HCT116 (cell line): ENCODE results near the gene SF1. TPM values are rescaled to one million over a fixed set of nuclear protein-coding genes. Genes with fewer than 3 reads are reported as not detected.

Experiments
- ATAC-seq: fragments of 200-7000 bp; cut with Tn5 transposase; 2 replicates; pipeline ENCODE4 v1.9.1; 2020; ENCODE audit warnings: mild to moderate bottlenecking, moderate library complexity
- BruUV-seq: library from RNA; stranded (reverse); fragments of 400-500 nt; replicated peaks from 2 replicates; lab custom pipeline; 2021; lab: Mats Ljungman, UMichigan
- CTCF ChIA-PET: fragments of 300-600 bp; sonication (Branson Sonifier 250); formaldehyde crosslinking; loops from one replicate; lab custom pipeline; 2021; ENCODE audit warnings: antibody characterized with exemption; lab: Charles Lee
- POLR2A ChIA-PET: fragments of 300-600, 350-600 bp; sonication (Branson Sonifier 250); formaldehyde crosslinking; loops from one replicate; lab custom pipeline; 2021; ENCODE audit warnings: antibody characterized with exemption; lab: Charles Lee
- RAD21 ChIA-PET, 2 experiments: fragments of 300-600 bp; sonication (Branson Sonifier 250); formaldehyde crosslinking; loops; one replicate each; lab custom pipeline; 2023; ENCODE audit warnings: low total read pairs in 2 of 2; ENCODE audit not compliant: uncharacterized antibody in 2 of 2, unreplicated experiment in 2 of 2, low non-redundant PET in 1 of 2; lab: Charles Lee
- DNase-seq: peaks from one replicate; pipeline ENCODE4 v3.0.0-alpha.2; 2010; ENCODE audit warnings: low read depth, low spot score
- H2AFZ ChIP-seq: fragments of 200-600 bp; shearing (Covaris generic), sonication (generic); 2 replicates; pipeline ENCODE4 v1.6.1; 2017; ENCODE audit warnings: low read depth, mixed run types, mixed read lengths, antibody characterized with exemption, low read length; ENCODE audit not compliant: poor library complexity, severe bottlenecking
- H3K27ac ChIP-seq: 2 replicates; pipeline ENCODE4 v1.5.1; 2012; ENCODE audit warnings: low read depth, low read length
- H3K27me3 ChIP-seq: fragments of 200-600 bp; sonication (generic); 2 replicates; pipeline ENCODE4 v1.6.1; 2016; ENCODE audit warnings: mixed run types, low read length, mixed read lengths; ENCODE audit not compliant: insufficient read depth
- H3K36me3 ChIP-seq, 2 experiments: fragments of 200-500 bp in 1 of 2; fragments of 200-600 bp in 1 of 2; sonication (Bioruptor generic) in 1 of 2; sonication (generic) in 1 of 2; 2 replicates each; pipeline versions ENCODE4 v1.5.1 to v1.6.1; 2014 to 2016; ENCODE audit warnings: low read length in 2 of 2, inconsistent platforms in 1 of 2, mixed read lengths in 1 of 2, mixed run types in 1 of 2; ENCODE audit not compliant: insufficient read depth in 2 of 2, control insufficient read depth in 1 of 2
- H3K4me1 ChIP-seq, 2 experiments: fragments of 200-600 bp in 1 of 2; sonication (generic) in 1 of 2; 2 replicates each; pipeline versions ENCODE4 v1.5.1 to v1.6.1; 2012 to 2017; ENCODE audit warnings: low read length in 2 of 2, inconsistent platforms in 1 of 2, mild to moderate bottlenecking in 1 of 2, mixed read lengths in 1 of 2, mixed run types in 1 of 2, moderate library complexity in 1 of 2; ENCODE audit not compliant: insufficient read depth in 2 of 2, control insufficient read depth in 1 of 2
- H3K4me2 ChIP-seq: fragments of 200-600 bp; sonication (generic); 2 replicates; pipeline ENCODE4 v1.6.1; 2017; ENCODE audit warnings: mixed run types, low read length, mixed read lengths
- H3K4me3 ChIP-seq, 2 experiments: fragments of 200-600 bp in 1 of 2; sonication (generic) in 1 of 2; replicated peaks in 1 of 2; 2 replicates each; pipeline ENCODE4 v1.5.1; 2011 to 2016; ENCODE audit warnings: low read length in 2 of 2, control low read depth in 1 of 2, low read depth in 1 of 2, mild to moderate bottlenecking in 1 of 2, mixed read lengths in 1 of 2, mixed run types in 1 of 2
- H3K79me2 ChIP-seq: fragments of 200-600 bp; sonication (generic); 2 replicates; pipeline ENCODE4 v1.6.1; 2017; ENCODE audit warnings: mild to moderate bottlenecking, mixed run types, low read length, moderate library complexity, mixed read lengths; ENCODE audit not compliant: insufficient read depth
- H3K9ac ChIP-seq: fragments of 200-600 bp; sonication (generic); 2 replicates; pipeline ENCODE4 v1.6.1; 2016; ENCODE audit warnings: low read length, mixed read lengths
- H3K9me2 ChIP-seq: fragments of 200-600 bp; sonication (generic), shearing (Covaris generic); 2 replicates; pipeline ENCODE4 v1.6.1; 2017; ENCODE audit warnings: mixed run types, mild to moderate bottlenecking, moderate library complexity; ENCODE audit not compliant: insufficient read depth
- H3K9me3 ChIP-seq, 2 experiments: fragments of 200-500 bp in 1 of 2; fragments of 200-600 bp in 1 of 2; sonication (Bioruptor generic) in 1 of 2; sonication (generic) in 1 of 2; 2 replicates each; pipeline ENCODE4 v1.6.1; 2014 to 2017; ENCODE audit warnings: low read length in 2 of 2, mixed read lengths in 2 of 2, inconsistent platforms in 1 of 2, low read depth in 1 of 2, mild to moderate bottlenecking in 1 of 2, mixed run types in 1 of 2, moderate library complexity in 1 of 2; ENCODE audit not compliant: control insufficient read depth in 1 of 2, insufficient read depth in 1 of 2
- H4K20me1 ChIP-seq: fragments of 200-600 bp; sonication (generic), shearing (Covaris generic); 2 replicates; pipeline ENCODE4 v1.6.1; 2017; ENCODE audit warnings: mixed run types, mild to moderate bottlenecking, moderate library complexity; ENCODE audit not compliant: insufficient read depth
- CTCF ChIP-seq, 3 experiments: fragments of 200-600 bp in 1 of 3; sonication (generic) in 1 of 3; IDR thresholded peaks in 2 of 3; conservative IDR thresholded peaks in 1 of 3; 2 replicates each; pipeline ENCODE4 v1.5.1; 2012 to 2017; ENCODE audit warnings: low read depth in 2 of 3, low read length in 2 of 3, antibody characterized with exemption in 1 of 3, borderline replicate concordance in 1 of 3, control low read depth in 1 of 3, mild to moderate bottlenecking in 1 of 3, mixed read lengths in 1 of 3, mixed run types in 1 of 3, moderate library complexity in 1 of 3; ENCODE audit not compliant: insufficient read depth in 1 of 3
- JUND ChIP-seq: IDR thresholded peaks from 2 replicates; pipeline ENCODE4 v1.6.1; 2012
- YY1 ChIP-seq: IDR thresholded peaks from 2 replicates; pipeline ENCODE4 v1.6.1; 2011; ENCODE audit warnings: low read length, low read depth, moderate library complexity, mild to moderate bottlenecking; ENCODE audit not compliant: insufficient replicate concordance; ENCODE audit errors: extremely low read depth
- intact Hi-C: fragments of 100-400 bp; cut with micrococcal nuclease; formaldehyde crosslinking; loops from 2 replicates; pipeline ENCODE4 v1.10.0; 2022
- total RNA-seq: library from RNA; stranded (reverse); gene quantifications from one replicate; pipeline ENCODE4 v1.2.1, GENCODE V29; 2021; ENCODE audit not compliant: unreplicated experiment
- TF ChIP-seq, protein P1 (sequence below): IDR thresholded peaks from 2 replicates; pipeline ENCODE4 v1.6.1; 2012; ENCODE audit warnings: low read depth

SF1 gene
- total RNA-seq, 1 experiment from 2014 or later: 403 TPM

- DNase-seq (no peak), ATAC-seq (no peak)
- intact Hi-C loops: no loop called here
- BruUV-seq: no TSS peak
- TF ChIP-seq YY1 (no peak), CTCF (IDR thresholded peaks at IDR 0.05 in 2 of 3, conservative IDR thresholded peaks at IDR 0.05 in 1 of 3; ENCODE audit: borderline replicate concordance in 1 of 3, insufficient read depth in 1 of 3, low read depth in 2 of 3, low read length in 2 of 3) (no peak), JUND (no peak)
- TF ChIP-seq, protein P1, sequence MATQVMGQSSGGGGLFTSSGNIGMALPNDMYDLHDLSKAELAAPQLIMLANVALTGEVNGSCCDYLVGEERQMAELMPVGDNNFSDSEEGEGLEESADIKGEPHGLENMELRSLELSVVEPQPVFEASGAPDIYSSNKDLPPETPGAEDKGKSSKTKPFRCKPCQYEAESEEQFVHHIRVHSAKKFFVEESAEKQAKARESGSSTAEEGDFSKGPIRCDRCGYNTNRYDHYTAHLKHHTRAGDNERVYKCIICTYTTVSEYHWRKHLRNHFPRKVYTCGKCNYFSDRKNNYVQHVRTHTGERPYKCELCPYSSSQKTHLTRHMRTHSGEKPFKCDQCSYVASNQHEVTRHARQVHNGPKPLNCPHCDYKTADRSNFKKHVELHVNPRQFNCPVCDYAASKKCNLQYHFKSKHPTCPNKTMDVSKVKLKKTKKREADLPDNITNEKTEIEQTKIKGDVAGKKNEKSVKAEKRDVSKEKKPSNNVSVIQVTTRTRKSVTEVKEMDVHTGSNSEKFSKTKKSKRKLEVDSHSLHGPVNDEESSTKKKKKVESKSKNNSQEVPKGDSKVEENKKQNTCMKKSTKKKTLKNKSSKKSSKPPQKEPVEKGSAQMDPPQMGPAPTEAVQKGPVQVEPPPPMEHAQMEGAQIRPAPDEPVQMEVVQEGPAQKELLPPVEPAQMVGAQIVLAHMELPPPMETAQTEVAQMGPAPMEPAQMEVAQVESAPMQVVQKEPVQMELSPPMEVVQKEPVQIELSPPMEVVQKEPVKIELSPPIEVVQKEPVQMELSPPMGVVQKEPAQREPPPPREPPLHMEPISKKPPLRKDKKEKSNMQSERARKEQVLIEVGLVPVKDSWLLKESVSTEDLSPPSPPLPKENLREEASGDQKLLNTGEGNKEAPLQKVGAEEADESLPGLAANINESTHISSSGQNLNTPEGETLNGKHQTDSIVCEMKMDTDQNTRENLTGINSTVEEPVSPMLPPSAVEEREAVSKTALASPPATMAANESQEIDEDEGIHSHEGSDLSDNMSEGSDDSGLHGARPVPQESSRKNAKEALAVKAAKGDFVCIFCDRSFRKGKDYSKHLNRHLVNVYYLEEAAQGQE: no peak
- Histone ChIP-seq H4K20me1 (no peaks in the 10 kb centered on the region), H3K27me3 (no peaks in the 10 kb centered on the region), H3K9ac (no peak overlapping the region), H3K36me3 (no peaks in the 10 kb centered on the region; a peak in 1 of 4 replicates), H3K79me2 (no peaks in the 10 kb centered on the region; the same call in 1 of the 2 replicates), H3K9me3 (no peaks in the 10 kb centered on the region), H3K27ac (peak overlapping the region; percentile 92; the same call in 1 of the 2 replicates), H3K4me2 (no peak overlapping the region), H2AFZ (no peak overlapping the region), H3K4me1 (peaks cover 28 to 53% of the 10 kb centered on the region in 2 experiments), H3K9me2 (no peaks in the 10 kb centered on the region), H3K4me3 (no peak overlapping the region)
- CTCF ChIA-PET: interaction anchor here (1.1 kb wide), 1 partner anchor 13 kb away, joined by 5 read pairs; no protein-coding TSS in a partner anchor
- RAD21 ChIA-PET: no interaction called here
- POLR2A ChIA-PET: interaction anchor here (1.8 kb wide), 1 partner anchor 22 kb away, joined by 6 read pairs; the partner anchor contains the start of gene SF1
These were observed 22.2 kb upstream of the SF1 start for GRCh38 chr11:64800303-64801157.
